GM21528 (cell line): ENCODE data around the gene ITGB3.
"Not testable (repeated sequence)": the region's sequence is repeated elsewhere in the genome, so short reads cannot be mapped to it uniquely, and the experiment has no call there.

ENCODE experiments used
- ATAC-seq: cut with Tn5 transposase; IDR thresholded peaks from one replicate; pipeline ENCODE4 v1.9.1; 2021; ENCODE audit warnings: mild to moderate bottlenecking, moderate library complexity; ENCODE audit not compliant: unreplicated experiment, low FRiP score

The ITGB3 gene

GRCh38 chr17:47253541-47254402, at the start of gene ITGB3:
TSS of gene ITGB3 (plus strand) at chr17:47253827. CDS start at chr17:47253862, 35 bp downstream.
- ATAC-seq: peak; percentile 82

GRCh38 chr17:47203984-47204721, 49.5 kb upstream of the ITGB3 start:
- ATAC-seq: no peak

DNA sequence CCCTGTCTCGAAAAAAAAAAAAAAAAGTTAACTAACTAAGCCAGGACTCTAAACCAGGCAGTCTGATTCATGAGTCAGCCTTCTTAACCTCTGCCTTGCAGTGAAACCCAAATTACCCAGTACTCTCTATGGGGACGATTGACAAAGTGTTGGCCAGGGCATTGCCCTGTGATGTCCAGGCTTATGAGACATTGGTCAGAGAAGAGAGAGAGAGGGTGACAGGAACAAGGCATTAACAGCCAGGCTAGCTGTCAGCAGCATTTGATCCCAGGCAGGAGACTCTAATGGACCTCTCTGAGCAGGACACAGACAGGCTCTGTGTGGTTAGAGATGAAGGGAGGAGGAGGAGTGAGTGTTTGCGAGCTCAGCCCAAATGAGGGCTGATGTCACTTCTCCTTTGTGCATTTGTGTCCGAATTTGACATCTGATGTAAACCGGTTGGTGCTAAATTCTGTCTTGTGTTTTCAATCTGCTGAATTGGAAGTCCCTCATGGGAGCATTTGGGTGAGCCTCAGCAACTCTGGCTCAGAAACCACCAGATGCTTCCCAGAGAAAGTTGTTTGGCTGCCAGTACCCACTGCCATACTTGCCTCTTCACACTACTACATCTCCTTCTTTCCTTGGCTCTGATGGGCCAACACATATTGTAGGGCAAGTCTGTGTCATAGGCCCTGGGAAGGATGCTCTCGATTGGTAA, 48.8 kb upstream of the ITGB3 start:
- peak; percentile 47 for ATAC-seq

DNA sequence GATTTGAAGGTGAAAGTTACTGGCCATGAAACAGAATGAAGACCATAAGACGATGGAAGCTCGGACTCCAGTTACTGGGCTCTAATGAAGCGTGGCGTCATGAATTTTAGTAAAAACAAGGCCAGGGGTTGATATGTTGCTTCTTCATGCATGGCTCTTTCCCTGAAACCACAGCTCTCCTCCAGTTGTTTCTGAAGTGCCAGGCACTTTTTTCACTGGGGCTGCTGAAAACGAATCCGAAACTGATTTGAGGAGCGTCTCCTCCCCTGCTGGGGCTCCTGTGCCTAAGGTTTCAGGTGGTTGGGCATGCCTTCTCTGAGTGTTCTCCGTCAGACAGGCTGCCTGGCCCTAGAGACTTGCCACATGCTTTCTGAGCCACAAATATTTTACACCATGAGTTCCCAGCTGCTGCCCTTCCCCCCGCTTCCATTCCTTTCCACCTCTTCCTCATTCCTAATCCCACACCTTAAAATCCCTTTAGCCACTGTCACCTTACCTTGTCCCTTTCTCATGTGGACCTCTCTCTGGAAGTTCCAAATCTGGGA, 48.1 kb upstream of the ITGB3 start:
- peak; percentile 52 for ATAC-seq

DNA sequence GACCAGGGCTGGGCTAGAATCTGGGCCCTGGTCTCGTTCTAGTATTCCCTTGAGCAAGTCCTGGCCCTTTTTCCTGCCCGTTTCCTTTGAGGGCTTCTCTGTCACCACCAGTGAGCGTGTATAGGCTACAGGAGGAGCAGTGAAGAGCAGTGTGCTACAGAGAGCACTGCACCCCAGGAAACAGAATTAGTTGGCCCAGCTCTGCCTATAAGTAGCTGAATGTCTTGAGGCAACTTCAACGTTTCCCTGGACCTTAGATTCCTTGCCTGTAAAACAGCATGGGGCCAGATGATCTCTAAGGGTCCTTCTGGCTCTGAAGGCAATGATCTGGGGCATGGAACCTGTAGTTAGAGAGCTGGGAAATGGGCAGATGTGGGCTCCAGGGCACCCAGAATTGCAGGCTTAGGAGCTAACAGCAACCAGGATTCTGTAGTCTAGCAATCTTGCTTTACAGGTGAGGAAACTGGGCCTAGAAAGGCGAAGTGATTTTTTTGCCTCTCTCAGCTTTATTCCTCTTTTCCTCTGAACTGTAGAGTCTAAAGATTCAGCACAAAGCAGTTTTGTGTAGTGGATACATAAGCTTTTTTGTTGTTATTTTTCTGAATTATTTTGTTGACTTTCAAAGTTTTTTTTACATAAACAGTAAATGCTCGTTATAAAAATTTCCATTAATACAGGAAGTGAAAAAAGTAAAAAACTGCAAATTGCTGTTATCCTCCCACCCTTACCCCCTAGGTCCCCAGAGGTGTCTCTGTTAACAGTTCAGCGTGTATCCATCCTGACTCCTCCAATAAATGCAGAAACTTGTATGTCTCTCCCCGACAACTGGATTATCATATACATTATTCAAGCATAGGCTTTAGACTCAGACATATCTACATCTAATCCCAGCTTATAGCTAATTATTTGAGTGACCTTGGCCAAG, 46.2 kb upstream of the ITGB3 start:
- no peak for ATAC-seq

DNA sequence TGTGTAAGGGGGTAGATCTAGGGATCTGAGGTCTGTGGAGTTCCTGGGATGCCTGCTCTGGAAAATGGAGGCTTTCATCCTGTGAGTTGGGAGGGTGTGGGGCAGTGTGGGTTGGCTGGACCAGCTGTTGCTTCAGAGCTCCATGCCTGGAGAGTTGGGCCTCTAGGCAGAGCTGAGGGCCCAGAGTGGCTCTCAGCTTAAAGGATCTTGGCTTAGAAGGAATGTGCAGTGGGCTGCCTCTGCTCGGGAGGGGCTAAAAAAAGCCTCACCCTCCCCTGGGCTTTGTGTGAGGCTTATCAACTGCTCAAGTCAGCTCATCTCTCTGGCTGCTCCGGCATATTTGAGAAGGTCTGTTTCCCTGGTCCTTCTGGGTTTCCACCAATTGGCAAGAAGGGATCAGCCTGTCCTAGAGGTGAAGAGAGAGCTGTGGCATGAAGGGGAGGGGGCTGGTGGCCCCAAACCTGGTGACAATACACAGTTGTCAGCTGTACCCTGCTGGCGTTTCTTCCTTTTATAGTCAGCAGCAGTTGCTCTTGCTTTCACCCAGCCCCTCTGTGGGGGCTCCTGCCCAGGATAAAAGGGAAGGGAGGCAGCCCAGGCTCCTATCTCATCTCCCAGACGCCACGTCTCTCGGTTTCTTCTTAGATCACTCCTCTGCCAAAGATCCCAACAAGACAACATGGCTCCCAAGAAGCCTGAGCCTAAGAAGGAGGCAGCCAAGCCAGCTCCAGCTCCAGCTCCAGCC, 44.7 kb upstream of the ITGB3 start, which contains the start of gene MYL4:
TSS of gene MYL4 (plus strand) at position 605 of the 745 bp plus-strand sequence. CDS start at position 680, 75 bp downstream.
- ATAC-seq: no peak

DNA sequence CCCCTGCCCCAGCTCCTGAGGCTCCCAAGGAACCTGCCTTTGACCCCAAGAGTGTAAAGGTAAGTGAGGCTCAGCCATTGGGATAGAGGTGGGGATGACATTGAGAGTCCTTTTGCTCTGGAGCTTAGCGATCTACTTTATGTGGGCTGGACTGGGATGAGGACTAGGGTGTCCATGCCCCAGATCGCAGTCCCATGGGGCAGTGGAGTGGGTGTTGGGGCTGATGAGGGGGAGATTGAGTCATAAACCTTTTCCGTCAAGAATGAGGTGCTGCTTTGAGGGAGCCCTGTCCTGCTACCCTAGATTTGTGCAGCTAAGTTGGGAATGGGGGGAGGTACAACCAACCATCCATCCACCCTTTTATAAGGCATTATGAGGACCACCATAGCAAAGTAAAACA, 44.1 kb upstream of the ITGB3 start:
- ATAC-seq: no peak

DNA sequence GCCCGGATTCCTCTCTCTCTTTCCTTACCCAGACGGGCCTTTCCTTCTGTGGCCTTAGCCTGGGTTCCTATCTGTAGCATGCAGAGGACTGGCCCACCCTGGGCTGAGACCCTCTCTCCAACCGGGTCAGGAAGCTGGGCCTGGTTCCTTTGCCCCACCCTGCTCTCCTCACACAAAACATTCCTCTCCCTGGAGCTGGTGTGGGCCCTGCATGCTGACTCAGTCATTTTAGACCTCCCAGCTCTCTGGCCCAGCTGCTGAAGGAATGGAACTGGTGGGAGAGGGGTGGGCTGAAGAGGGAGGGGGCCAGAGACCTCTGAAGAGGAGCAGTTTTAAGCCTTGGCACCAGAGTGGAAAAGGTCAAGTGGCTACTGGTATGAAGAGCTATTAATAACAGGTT, 43.5 kb upstream of the ITGB3 start:
- no peak for ATAC-seq

DNA sequence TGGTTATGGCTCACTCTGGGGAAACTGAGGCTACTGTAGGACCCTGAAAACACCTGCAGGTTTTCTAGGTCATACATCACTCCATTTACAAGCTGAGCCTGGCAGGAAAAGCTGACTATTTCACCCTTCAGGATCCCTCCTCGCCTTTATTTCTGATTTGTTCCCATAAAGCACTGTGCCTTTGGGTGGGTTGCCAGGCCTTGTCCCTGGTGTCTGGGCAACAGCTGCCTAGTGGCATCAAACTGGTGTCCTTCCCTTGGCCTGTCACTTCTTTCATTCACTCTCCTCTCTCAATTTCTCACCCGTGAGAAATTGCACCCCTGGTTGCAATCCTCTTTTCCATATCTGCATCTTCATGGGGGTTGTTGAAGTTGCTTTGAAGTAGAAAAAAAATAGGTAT, 42.8 kb upstream of the ITGB3 start:
- no peak for ATAC-seq

- no peak for ATAC-seq
Measured at GRCh38 chr17:47212458-47212857, 41.2 kb upstream of the ITGB3 start.

GRCh38 chr17:47213540-47213939, 40.1 kb upstream of the ITGB3 start:
- ATAC-seq: no peak

- no peak for ATAC-seq
Measured at GRCh38 chr17:47214931-47215330, 38.7 kb upstream of the ITGB3 start.

DNA sequence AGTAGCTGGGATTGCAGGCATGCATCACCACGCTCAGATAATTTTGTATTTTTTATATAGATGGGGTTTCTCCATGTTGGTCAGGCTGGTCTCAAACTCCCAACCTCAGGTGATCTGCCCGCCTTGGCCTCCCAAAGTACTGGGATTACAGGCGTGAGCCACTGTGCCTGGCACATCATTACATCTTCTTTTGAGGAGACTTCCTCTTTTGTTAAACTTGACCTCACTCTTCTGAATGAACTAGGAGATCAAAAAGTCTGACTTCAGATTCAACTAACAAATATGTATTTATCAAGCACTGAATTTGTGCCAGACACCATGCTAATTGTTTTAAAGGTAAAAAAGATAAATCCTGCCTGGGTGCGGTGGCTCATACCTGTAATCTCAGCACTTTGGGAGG, 36.8 kb upstream of the ITGB3 start:
- ATAC-seq: not testable (repeated sequence)

DNA sequence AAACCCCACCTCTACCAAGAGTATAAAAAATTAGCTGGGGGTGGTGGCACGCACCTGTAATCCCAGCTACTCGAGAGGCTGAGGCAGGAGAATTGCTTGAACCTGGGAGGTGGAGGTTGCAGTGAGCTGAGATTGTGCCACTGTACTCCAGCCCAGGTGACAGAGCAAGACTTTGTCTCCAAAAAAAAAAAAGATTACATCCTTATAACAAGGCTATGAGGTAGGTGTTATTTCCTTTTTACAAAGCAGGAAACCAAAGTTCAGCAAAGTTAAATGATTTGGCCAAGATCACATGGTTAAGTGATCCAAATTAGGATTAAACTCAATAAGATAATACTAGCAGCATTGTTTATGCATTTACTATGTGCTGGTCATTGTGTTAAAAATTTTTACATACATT, 36.3 kb upstream of the ITGB3 start:
- ATAC-seq: not testable (repeated sequence)

- ATAC-seq: no peak
Measured at GRCh38 chr17:47218896-47219430, 34.7 kb upstream of the ITGB3 start.

DNA sequence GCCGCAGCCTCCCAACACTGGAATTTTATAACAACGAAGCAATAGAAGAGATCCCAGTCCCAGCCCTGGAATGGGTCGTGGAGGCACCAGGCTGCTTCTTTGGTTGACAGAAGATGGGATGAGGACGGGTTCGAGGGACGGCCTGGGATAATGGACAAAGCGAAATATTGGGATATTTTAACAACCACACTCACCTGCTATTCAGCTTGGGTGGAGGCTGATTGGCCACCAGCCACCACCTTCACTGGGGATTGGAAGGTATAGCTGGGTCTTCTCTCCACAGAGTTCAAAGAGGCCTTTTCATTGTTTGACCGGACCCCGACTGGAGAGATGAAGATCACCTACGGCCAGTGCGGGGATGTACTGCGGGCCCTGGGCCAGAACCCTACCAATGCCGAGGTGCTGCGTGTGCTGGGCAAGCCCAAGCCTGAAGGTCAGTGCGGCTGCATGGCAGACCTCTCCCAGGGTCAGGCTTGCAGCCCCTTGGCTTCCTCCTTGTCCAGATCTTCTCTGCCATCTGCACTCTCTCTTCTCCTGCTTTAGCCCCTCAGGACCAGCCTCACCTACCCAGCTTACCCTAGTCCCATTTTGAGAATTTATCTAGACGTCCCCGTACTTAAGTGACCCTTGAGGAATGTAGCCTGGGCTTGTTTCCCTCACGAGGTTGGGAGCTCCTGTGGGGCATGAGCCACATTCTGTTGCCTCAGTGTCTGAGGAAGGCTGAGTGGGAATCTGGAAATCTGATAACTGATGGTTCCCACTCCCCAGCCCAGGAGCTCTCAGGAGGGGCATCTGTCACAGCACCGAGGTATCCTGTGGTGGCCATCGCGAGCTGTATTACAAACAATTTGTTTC, 33.8 kb upstream of the ITGB3 start:
- ATAC-seq: no peak

- no peak for ATAC-seq
Measured at GRCh38 chr17:47220531-47220999, 33.1 kb upstream of the ITGB3 start.

GRCh38 chr17:47221154-47221553, 32.5 kb upstream of the ITGB3 start:
- ATAC-seq: no peak
